ENCODE data around the gene OSGIN1. TPM values are rescaled to one million over a fixed set of nuclear protein-coding genes. Genes with fewer than 3 reads are reported as not detected.

The OSGIN1 gene
- total RNA-seq, 4 donors from 2014 or later = 5.9 to 15.7 (median 13.3) TPM

DNA sequence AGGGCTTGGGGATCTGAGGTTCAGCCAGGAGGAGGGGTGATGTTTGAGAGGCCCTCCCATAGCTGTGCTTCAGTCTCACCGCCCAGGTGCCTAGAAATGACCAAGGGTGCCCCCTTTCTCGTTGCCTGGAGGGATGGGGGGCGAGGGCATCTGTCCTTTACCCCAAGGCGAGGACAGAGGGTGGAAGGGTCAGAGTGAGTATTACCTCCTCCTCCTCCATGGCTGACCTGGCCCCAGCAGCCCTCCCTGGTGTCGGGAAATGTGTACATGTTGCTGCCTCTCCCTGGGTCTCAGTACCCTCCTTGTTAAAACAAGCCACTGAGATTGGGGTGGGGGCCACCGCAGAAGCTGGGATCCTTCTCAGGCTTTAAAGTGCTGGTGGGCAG is 17.4 kb downstream of the OSGIN1 start:
- DNase-seq (ENCODE audit: low spot score) (no peak), ATAC-seq (ENCODE audit: low FRiP score) (no peak)
- no peak for TF ChIP-seq CTCF (IDR thresholded peaks at IDR 0.05)

- DNase-seq (ENCODE audit: low spot score) (no peak), ATAC-seq (ENCODE audit: low FRiP score) (no peak)
- no peak for TF ChIP-seq CTCF (IDR thresholded peaks at IDR 0.05)
Observed at GRCh38 chr16:83971165-83972130, 18.4 kb downstream of the OSGIN1 start.

- ATAC-seq (ENCODE audit: low FRiP score) = no peak
- no peak for DNase-seq (ENCODE audit: low spot score)
- TF ChIP-seq CTCF (IDR thresholded peaks at IDR 0.05) = no peak
Observed at GRCh38 chr16:83972256-83973008, 19.4 kb downstream of the OSGIN1 start.

- ATAC-seq (ENCODE audit: low FRiP score) = no peak
- no peak for DNase-seq (ENCODE audit: low spot score)
- TF ChIP-seq CTCF (IDR thresholded peaks at IDR 0.05) = no peak
Observed at GRCh38 chr16:83973077-83973476, 20.0 kb downstream of the OSGIN1 start.

DNA sequence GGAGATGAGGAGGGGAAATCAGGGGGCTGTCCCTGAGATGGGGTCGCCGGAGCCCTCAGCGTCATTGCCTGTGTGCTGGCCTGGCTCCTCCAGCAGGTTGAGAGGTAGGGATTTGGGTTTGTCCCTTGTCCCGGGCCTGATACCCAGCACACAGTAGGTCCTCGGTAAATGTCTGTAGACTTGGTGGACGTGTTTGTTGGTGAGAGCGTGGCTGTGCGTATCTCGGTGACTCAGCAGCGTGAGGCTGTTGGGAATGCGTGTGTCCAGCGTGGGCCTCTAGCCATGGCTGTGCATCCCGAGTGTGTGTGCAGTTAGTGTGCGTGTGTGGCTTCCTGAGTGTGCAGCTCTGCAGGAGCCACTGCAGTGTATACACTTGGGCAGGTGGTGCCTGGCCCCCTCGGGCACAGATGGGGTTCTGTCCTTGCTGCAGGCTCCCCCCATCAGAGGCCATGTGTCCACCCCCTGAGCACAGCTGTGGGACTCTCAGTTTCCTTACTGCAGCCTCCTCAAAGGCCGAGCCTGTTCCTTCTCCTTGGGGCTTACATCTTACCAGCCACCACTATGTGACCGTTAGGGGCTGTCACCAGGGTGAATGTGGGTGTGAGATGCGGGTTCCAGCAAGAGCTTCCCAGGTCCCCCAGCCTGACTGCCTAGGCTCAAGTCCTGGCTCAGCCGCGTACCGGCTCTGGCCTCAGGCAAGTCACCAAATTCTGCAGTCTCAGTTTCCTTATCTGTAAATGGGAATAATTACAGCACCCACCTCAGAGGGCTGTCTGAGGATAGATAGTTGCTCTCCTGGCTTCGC is 20.7 kb downstream of the OSGIN1 start:
- no peak for TF ChIP-seq CTCF (IDR thresholded peaks at IDR 0.05)
- ATAC-seq (ENCODE audit: low FRiP score) (no peak), DNase-seq (ENCODE audit: low spot score) (no peak)

GRCh38 chr16:83974475-83974874 is 21.4 kb downstream of the OSGIN1 start:
- DNase-seq (ENCODE audit: low spot score) = no peak
- no peak for TF ChIP-seq CTCF (IDR thresholded peaks at IDR 0.05)
- no peak for ATAC-seq (ENCODE audit: low FRiP score)

Measured in omental fat pad (tissue), 4 donors.